ENCODE results near the gene TMEM243. TPM values are rescaled to one million over a fixed set of nuclear protein-coding genes. Genes with fewer than 3 reads are reported as not detected.

Gene TMEM243
- total RNA-seq, 4 donors from 2014 or later, result 122 to 142 (median 133) TPM

DNA sequence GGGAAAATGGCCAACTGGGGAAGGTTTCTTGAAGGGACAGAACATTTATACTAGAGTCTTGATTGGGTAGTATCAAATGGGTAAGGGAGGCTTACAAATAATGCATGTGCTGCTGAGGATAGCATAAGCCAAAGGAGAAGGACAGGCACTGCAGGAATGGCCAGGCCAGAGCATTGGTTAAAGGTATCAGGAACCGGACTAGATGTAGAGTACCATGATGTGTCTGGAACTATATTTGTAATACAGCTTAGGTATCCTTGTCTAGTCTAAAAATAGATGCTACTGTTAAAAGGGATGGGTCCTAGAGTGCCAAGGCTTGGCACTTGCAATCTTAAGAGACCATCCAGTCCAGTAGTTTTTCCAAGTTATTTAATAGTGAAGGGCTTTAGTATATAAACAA, 20.3 kb downstream of the TMEM243 start:
- Histone ChIP-seq H3K36me3 (peaks cover 29 to 32% of the 10 kb centered on the region in 2 donors), H3K27ac (peak overlapping the region in 2 of 3 donors; percentile 15 to 41), H3K27me3 (no peaks in the 10 kb centered on the region), H3K9me3 (no peaks in the 10 kb centered on the region), H3K4me3 (replicated peaks in 1 of 3) (no peak overlapping the region), H3K4me1 (peaks cover 37 to 47% of the 10 kb centered on the region in 2 donors)
- 67 to 82% methylated on average over 1 of the region's 1 CpG for WGBS, 2 donors
- TF ChIP-seq, protein P1, sequence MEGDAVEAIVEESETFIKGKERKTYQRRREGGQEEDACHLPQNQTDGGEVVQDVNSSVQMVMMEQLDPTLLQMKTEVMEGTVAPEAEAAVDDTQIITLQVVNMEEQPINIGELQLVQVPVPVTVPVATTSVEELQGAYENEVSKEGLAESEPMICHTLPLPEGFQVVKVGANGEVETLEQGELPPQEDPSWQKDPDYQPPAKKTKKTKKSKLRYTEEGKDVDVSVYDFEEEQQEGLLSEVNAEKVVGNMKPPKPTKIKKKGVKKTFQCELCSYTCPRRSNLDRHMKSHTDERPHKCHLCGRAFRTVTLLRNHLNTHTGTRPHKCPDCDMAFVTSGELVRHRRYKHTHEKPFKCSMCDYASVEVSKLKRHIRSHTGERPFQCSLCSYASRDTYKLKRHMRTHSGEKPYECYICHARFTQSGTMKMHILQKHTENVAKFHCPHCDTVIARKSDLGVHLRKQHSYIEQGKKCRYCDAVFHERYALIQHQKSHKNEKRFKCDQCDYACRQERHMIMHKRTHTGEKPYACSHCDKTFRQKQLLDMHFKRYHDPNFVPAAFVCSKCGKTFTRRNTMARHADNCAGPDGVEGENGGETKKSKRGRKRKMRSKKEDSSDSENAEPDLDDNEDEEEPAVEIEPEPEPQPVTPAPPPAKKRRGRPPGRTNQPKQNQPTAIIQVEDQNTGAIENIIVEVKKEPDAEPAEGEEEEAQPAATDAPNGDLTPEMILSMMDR (IDR thresholded peaks at IDR 0.05), result no peak
- no peak for TF ChIP-seq POLR2A (IDR thresholded peaks at IDR 0.05)
- no peak for DNase-seq
- intact Hi-C loops (cut with DNase I), result no loop called here

DNA sequence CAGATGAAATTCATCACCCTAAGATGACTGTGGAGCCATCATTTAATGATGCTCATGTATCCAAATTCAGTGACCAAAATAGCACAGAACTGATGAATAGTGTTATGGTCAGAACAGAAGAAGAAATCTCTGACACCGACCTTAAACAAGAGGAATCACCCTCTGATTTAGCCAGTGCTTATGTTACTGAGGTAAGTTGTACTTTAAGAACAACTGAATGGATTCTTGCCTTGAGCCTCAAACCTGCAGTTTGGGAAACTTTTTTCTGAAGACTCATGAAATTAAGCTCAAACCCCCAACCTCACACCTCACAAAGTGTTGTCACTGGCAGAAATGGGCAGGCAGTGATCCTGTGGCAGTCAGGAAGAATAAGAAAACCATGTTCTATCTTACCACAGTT, 25.6 kb downstream of the TMEM243 start:
- intact Hi-C loops (cut with DNase I), result no loop called here
- Histone ChIP-seq H3K27ac (no peak overlapping the region), H3K4me1 (peaks cover 7 to 8% of the 10 kb centered on the region in 2 donors), H3K27me3 (no peaks in the 10 kb centered on the region), H3K36me3 (peaks cover 62 to 66% of the 10 kb centered on the region in 2 donors), H3K4me3 (replicated peaks in 1 of 3) (no peak overlapping the region), H3K9me3 (no peaks in the 10 kb centered on the region)
- TF ChIP-seq, protein P1 (IDR thresholded peaks at IDR 0.05), result no peak
- DNase-seq, result no peak
- WGBS, 2 donors, result 95 to 100% methylated on average over 1 of the region's 1 CpG

DNA sequence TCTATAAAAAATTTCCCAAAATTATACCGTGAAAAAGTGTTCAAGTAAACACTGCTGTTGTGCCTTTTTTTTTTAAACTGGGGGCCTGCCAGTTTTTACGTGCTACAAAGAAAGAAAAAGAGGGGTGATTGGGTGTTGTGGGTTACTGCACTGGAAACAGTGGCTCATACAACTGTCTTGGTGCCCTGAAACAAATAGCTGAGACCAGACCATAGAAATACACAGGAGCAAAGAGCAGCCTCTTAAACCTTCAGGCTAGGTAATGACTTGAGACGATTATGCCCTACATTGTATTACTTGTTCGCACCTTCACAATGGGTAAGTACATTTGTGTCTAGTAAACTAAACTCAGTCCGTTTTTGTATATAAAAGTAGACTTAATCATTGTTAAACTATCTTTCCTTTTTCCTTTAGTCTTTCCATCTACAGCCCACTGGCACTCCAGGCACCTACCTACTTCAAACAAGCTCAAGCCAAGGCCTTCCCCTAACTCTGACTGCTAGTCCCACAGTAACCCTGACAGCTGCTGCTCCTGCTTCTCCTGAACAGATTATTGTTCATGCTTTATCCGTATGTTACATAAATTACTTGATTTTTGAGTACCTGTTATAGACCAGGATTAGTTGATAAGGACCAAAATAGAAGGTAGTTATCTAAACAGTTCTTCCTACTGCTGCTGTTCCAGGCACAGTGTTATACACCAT, 26.6 kb downstream of the TMEM243 start:
- peak overlapping the region in 1 of 3 donors; percentile 9 for H3K27ac ChIP-seq
- H3K36me3 ChIP-seq, result peaks cover 65% of the 10 kb centered on the region in 2 donors
- no peak overlapping the region for H3K4me3 ChIP-seq (replicated peaks in 1 of 3)
- H3K27me3 ChIP-seq, result no peaks in the 10 kb centered on the region
- no peaks in the 10 kb centered on the region for H3K4me1 ChIP-seq
- TF ChIP-seq POLR2A (IDR thresholded peaks at IDR 0.05), result no peak
- TF ChIP-seq, protein P1 (IDR thresholded peaks at IDR 0.05), result no peak
- intact Hi-C loops (cut with DNase I), result no loop called here
- 79 to 83% methylated on average over 6 of the region's 6 CpGs for WGBS, 2 donors
- DNase-seq, result no peak
- no peaks in the 10 kb centered on the region for H3K9me3 ChIP-seq

DNA sequence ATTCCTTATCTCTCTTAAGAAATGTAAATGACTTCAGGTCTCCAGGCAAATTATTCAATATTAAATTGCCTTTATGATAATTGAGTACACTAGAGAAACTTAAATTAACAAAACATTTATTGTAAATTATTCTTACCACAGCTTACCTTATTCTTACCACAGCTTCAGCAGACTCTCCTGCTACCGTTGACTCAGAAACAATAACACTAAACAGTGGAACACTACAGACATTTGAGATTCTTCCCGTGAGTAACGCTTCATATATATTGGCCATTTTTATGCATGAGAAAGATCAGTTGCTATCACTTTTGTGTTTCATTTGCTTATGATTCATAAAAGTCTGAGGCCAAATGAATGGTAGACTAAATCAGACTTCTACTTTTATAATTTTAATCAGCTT, 28.7 kb downstream of the TMEM243 start:
- intact Hi-C loops (cut with DNase I), result no loop called here
- H3K27ac ChIP-seq, result no peak overlapping the region
- no peak for DNase-seq
- H3K4me3 ChIP-seq (replicated peaks in 1 of 3), result no peak overlapping the region
- no peaks in the 10 kb centered on the region for H3K27me3 ChIP-seq
- WGBS, 2 donors, result 83 to 86% methylated on average over 3 of the region's 3 CpGs
- TF ChIP-seq, protein P1 (IDR thresholded peaks at IDR 0.05), result no peak
- no peak for TF ChIP-seq POLR2A (IDR thresholded peaks at IDR 0.05)
- H3K36me3 ChIP-seq, result peaks cover 55 to 64% of the 10 kb centered on the region in 2 donors
- no peaks in the 10 kb centered on the region for H3K9me3 ChIP-seq
- no peaks in the 10 kb centered on the region for H3K4me1 ChIP-seq

DNA sequence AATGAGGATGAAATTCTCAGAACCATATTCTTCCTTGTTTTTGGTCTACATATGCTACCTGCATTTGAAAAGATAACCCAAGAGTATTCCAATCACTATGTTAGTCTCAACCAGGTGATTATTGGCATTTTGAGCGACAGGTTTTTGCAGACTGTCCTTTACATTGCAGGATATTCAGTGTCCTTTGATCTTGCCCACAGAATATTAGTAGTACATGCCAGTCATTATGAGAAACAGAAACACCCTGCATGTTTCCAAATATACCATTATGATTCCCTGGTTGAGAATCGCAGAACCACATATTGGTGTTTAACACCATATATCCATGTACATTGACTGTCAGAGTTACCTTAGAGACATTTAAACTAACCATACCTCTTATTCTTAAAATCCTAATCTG, 30.6 kb downstream of the TMEM243 start:
- intact Hi-C loops (cut with DNase I), result no loop called here
- no peaks in the 10 kb centered on the region for H3K27me3 ChIP-seq
- H3K27ac ChIP-seq, result no peak overlapping the region
- no peaks in the 10 kb centered on the region for H3K9me3 ChIP-seq
- WGBS, 2 donors, result 89 to 100% methylated on average over 2 of the region's 2 CpGs
- no peak for TF ChIP-seq POLR2A (IDR thresholded peaks at IDR 0.05)
- TF ChIP-seq, protein P1 (IDR thresholded peaks at IDR 0.05), result no peak
- DNase-seq, result no peak
- H3K4me1 ChIP-seq, result no peaks in the 10 kb centered on the region
- no peak overlapping the region for H3K4me3 ChIP-seq (replicated peaks in 1 of 3)
- peaks cover 48 to 50% of the 10 kb centered on the region in 2 donors for H3K36me3 ChIP-seq

Data from thyroid gland (tissue), 4 donors.